CD14-positive monocyte (primary cell): ENCODE results near the gene TMEM218. TPM values are rescaled to one million over a fixed set of nuclear protein-coding genes. Genes with fewer than 3 reads are reported as not detected.

Experiments used
- DNase-seq, 3 donors: peaks; one replicate each; pipeline ENCODE4 v3.0.0-alpha.2; 2011 to 2022
- H2AFZ ChIP-seq: 2 replicates; pipeline ENCODE4 v1.6.0; 2012; ENCODE audit warnings: mild to moderate bottlenecking, low read depth, low read length, inconsistent platforms; ENCODE audit not compliant: insufficient read depth, poor library complexity, severe bottlenecking
- H3K27ac ChIP-seq, 2 donors: 1 replicate in 1 of 2; 2 replicates in 1 of 2; pipeline ENCODE4 v1.5.1; 2012 to 2013; ENCODE audit warnings: low read length in 2 of 2, control low read depth in 1 of 2, inconsistent platforms in 1 of 2, low read depth in 1 of 2, mild to moderate bottlenecking in 1 of 2
- H3K27me3 ChIP-seq, 2 donors: one replicate each; pipeline versions ENCODE4 v1.6.0 to v1.6.1; 2011 to 2013; ENCODE audit warnings: low read length in 2 of 2; ENCODE audit not compliant: control insufficient read depth in 2 of 2, insufficient read depth in 2 of 2
- H3K36me3 ChIP-seq, 2 donors: replicated peaks in 1 of 2; 1 replicate in 1 of 2; 2 replicates in 1 of 2; pipeline versions ENCODE4 v1.5.1 to v1.6.1; 2012 to 2013; ENCODE audit warnings: low read length in 2 of 2, control low read depth in 1 of 2, inconsistent platforms in 1 of 2, mild to moderate bottlenecking in 1 of 2; ENCODE audit not compliant: insufficient read depth in 2 of 2, control insufficient read depth in 1 of 2
- H3K4me1 ChIP-seq, 2 donors: 1 replicate in 1 of 2; 2 replicates in 1 of 2; pipeline versions ENCODE4 v1.5.1 to v1.6.1; 2012 to 2013; ENCODE audit warnings: low read length in 2 of 2, control low read depth in 1 of 2, inconsistent platforms in 1 of 2, mild to moderate bottlenecking in 1 of 2, moderate library complexity in 1 of 2; ENCODE audit not compliant: insufficient read depth in 2 of 2, control insufficient read depth in 1 of 2
- H3K4me2 ChIP-seq: replicated peaks from 2 replicates; pipeline ENCODE3; 2012; ENCODE audit warnings: low read length, moderate library complexity, mild to moderate bottlenecking; ENCODE audit not compliant: poor library complexity, severe bottlenecking; ENCODE audit errors: extremely low read depth
- H3K4me3 ChIP-seq, 3 experiments: fragments of 200-600 bp in 1 of 3; sonication (generic) in 1 of 3; replicated peaks in 1 of 3; 1 replicate in 2 of 3; 2 replicates in 1 of 3; pipeline ENCODE4 v1.5.1; 2011 to 2013; ENCODE audit warnings: low read length in 3 of 3, mild to moderate bottlenecking in 3 of 3, control low read depth in 2 of 3, low read depth in 2 of 3, inconsistent platforms in 1 of 3, moderate library complexity in 1 of 3
- H3K79me2 ChIP-seq: 2 replicates; pipeline ENCODE4 v1.6.0; 2012; ENCODE audit warnings: mild to moderate bottlenecking, control low read depth, inconsistent platforms, low read length, moderate library complexity; ENCODE audit not compliant: insufficient read depth
- H3K9ac ChIP-seq: 2 replicates; pipeline ENCODE4 v1.6.0; 2017; ENCODE audit warnings: low read length, mild to moderate bottlenecking; ENCODE audit not compliant: insufficient read depth, poor library complexity, severe bottlenecking
- H3K9me3 ChIP-seq, 2 donors: replicated peaks in 1 of 2; 1 replicate in 1 of 2; 2 replicates in 1 of 2; pipeline versions ENCODE4 v1.5.1 to v1.6.1; 2012 to 2013; ENCODE audit warnings: low read length in 2 of 2, control low read depth in 1 of 2; ENCODE audit not compliant: control insufficient read depth in 1 of 2, insufficient read depth in 1 of 2
- H4K20me1 ChIP-seq: 2 replicates; pipeline ENCODE4 v1.6.0; 2012; ENCODE audit warnings: mild to moderate bottlenecking, low read length, control low read depth, moderate library complexity; ENCODE audit not compliant: insufficient read depth
- H3K27ac Mint-ChIP-seq, 7 donors: one replicate each; pipeline ENCODE4 v1.8.0; 2020; ENCODE audit warnings: mild to moderate bottlenecking in 7 of 7, mixed read lengths in 7 of 7, moderate library complexity in 6 of 7, inconsistent platforms in 2 of 7
- H3K27me3 Mint-ChIP-seq, 3 donors: one replicate each; pipeline ENCODE4 v1.8.0; 2021 to 2022; ENCODE audit warnings: low read depth in 3 of 3, mild to moderate bottlenecking in 3 of 3, mixed read lengths in 3 of 3, moderate library complexity in 3 of 3, inconsistent platforms in 1 of 3
- H3K36me3 Mint-ChIP-seq, 2 donors: one replicate each; pipeline ENCODE4 v1.8.0; 2020; ENCODE audit warnings: mixed read lengths in 2 of 2, inconsistent platforms in 1 of 2, mild to moderate bottlenecking in 1 of 2
- H3K4me1 Mint-ChIP-seq: one replicate; pipeline ENCODE4 v1.8.0; 2020; ENCODE audit warnings: mild to moderate bottlenecking, mixed read lengths
- H3K4me3 Mint-ChIP-seq, 2 donors: one replicate each; pipeline ENCODE4 v1.8.0; 2020; ENCODE audit warnings: mild to moderate bottlenecking in 2 of 2, mixed read lengths in 2 of 2, moderate library complexity in 1 of 2
- H3K9me3 Mint-ChIP-seq, 7 donors: one replicate each; pipeline ENCODE4 v1.8.0; 2020 to 2022; ENCODE audit warnings: mixed read lengths in 7 of 7, mild to moderate bottlenecking in 6 of 7, moderate library complexity in 6 of 7, inconsistent platforms in 2 of 7
- CTCF ChIP-seq: fragments of 200-600 bp; IDR thresholded peaks from one replicate; pipeline ENCODE4 v1.8.0; 2022; ENCODE audit warnings: antibody characterized with exemption, mild to moderate bottlenecking
- WGBS: methylation state at CpG from one replicate; pipeline ENCODE4 v1.1.5; 2013; ENCODE audit warnings: missing lambda C conversion rate; ENCODE audit not compliant: insufficient coverage; 5-methylcytosine and 5-hydroxymethylcytosine counted together
- intact Hi-C, 2 donors: fragments of 100-400 bp; cut with micrococcal nuclease; formaldehyde crosslinking; loops; one replicate each; pipeline versions ENCODE4 v1.15.0 to v1.15.1; 2023
- polyA plus RNA-seq, 3 donors: library from polyadenylated mRNA; depleted of rRNA in 1 of 3; unstranded in 2 of 3; stranded (reverse) in 1 of 3; fragments of 300-500 nt in 2 of 3; fragments of >200 nt in 1 of 3; fragmentation: Illumina TruSeq in 2 of 3; gene quantifications; 1 replicate in 2 of 3; 2 replicates in 1 of 3; pipeline ENCODE4 v1.2.3, GENCODE V29; 2012 to 2021

TMEM218 gene
- polyA plus RNA-seq, 3 donors: 40.3 to 57.7 (median 55.7) TPM

GRCh38 chr11:125101596-125101995 is 9.8 kb downstream of the TMEM218 start:
- H3K79me2 ChIP-seq: peaks cover 11% of the 10 kb centered on the region
- no peaks in the 10 kb centered on the region for H3K9me3 ChIP-seq
- H3K9me3 Mint-ChIP-seq: no peaks in the 10 kb centered on the region
- no peak overlapping the region for H2AFZ ChIP-seq
- H3K36me3 Mint-ChIP-seq: peaks cover 56 to 67% of the 10 kb centered on the region in 2 donors
- no peak for DNase-seq
- WGBS: 97% methylated on average over 3 of the region's 3 CpGs
- H3K27ac ChIP-seq: peak overlapping the region in 1 of 2 donors; percentile 54
- no peaks in the 10 kb centered on the region for H3K27me3 Mint-ChIP-seq
- H3K9ac ChIP-seq: no peak overlapping the region
- intact Hi-C loops: no loop called here
- H3K27me3 ChIP-seq: no peaks in the 10 kb centered on the region
- H3K4me3 Mint-ChIP-seq: no peak overlapping the region
- peaks cover 5 to 9% of the 10 kb centered on the region in 2 donors for H3K4me1 ChIP-seq
- H3K4me3 ChIP-seq: no peak overlapping the region
- H3K36me3 ChIP-seq: peaks cover 39 to 64% of the 10 kb centered on the region in 2 donors
- peak overlapping the region in 4 of 7 donors; percentile 12 to 80 (median 37) for H3K27ac Mint-ChIP-seq
- no peaks in the 10 kb centered on the region for H4K20me1 ChIP-seq
- TF ChIP-seq CTCF: no peak
- H3K4me1 Mint-ChIP-seq: peaks cover 18% of the 10 kb centered on the region
- H3K4me2 ChIP-seq: no peak overlapping the region

- no peak overlapping the region for H3K27ac ChIP-seq
- DNase-seq: no peak
- Mint-ChIP-seq H3K4me3 (no peak overlapping the region), H3K27ac (no peak overlapping the region), H3K9me3 (no peaks in the 10 kb centered on the region), H3K36me3 (peaks cover 64 to 75% of the 10 kb centered on the region in 2 donors), H3K4me1 (peaks cover 7% of the 10 kb centered on the region), H3K27me3 (no peaks in the 10 kb centered on the region)
- no peaks in the 10 kb centered on the region for H4K20me1 ChIP-seq
- H3K36me3 ChIP-seq: peaks cover 39 to 78% of the 10 kb centered on the region in 2 donors
- H3K4me2 ChIP-seq: no peak overlapping the region
- no peak overlapping the region for H3K4me3 ChIP-seq
- intact Hi-C loops: no loop called here
- H3K4me1 ChIP-seq: peaks cover 5 to 9% of the 10 kb centered on the region in 2 donors
- H3K27me3 ChIP-seq: no peaks in the 10 kb centered on the region
- no peak overlapping the region for H2AFZ ChIP-seq
- TF ChIP-seq CTCF: no peak
- WGBS: no CpG with 5 or more reads among the region's 2 CpGs
- no peak overlapping the region for H3K9ac ChIP-seq
- H3K9me3 ChIP-seq: no peaks in the 10 kb centered on the region
- H3K79me2 ChIP-seq: peaks cover 10% of the 10 kb centered on the region
Observed at GRCh38 chr11:125100136-125100535, 11.3 kb downstream of the TMEM218 start.
